ENCODE results near the gene CD109. TPM values are rescaled to one million over a fixed set of nuclear protein-coding genes. Genes with fewer than 3 reads are reported as not detected.
A peak's percentile ranks its signal among the peaks of the same experiment; 100 is the strongest.
"Not testable (repeated sequence)": the region's sequence is repeated elsewhere in the genome, so short reads cannot be mapped to it uniquely, and the experiment has no call there.

Gene CD109
- total RNA-seq, 4 donors from 2014 or later, result 1.9 to 7.4 (median 4.8) TPM

- no peaks in the 10 kb centered on the region for H3K36me3 ChIP-seq
- 55 to 72% methylated on average over 1 of the region's 1 CpG for WGBS, 2 donors (ENCODE audit: low coverage in 1 of 2)
- TF ChIP-seq POLR2AphosphoS5 (IDR thresholded peaks at IDR 0.05) (no peak), POLR2A (IDR thresholded peaks at IDR 0.05) (no peak), CTCF (IDR thresholded peaks at IDR 0.05) (no peak), EP300 (IDR thresholded peaks at IDR 0.05; ENCODE audit: low read depth) (no peak)
- H3K27ac ChIP-seq, result no peak overlapping the region
- H3K4me3 ChIP-seq, result no peak overlapping the region
- DNase-seq, result no peak
- intact Hi-C loops (cut with DNase I; ENCODE audit: low total_unique reads), result no loop called here
- no peaks in the 10 kb centered on the region for H3K27me3 ChIP-seq
- no peaks in the 10 kb centered on the region for H3K9me3 ChIP-seq
- H3K4me1 ChIP-seq, result peaks cover 0 to 4% (median 0%) of the 10 kb centered on the region in 4 donors
- in situ Hi-C loops (cut with MboI; ENCODE audit: low pct_ligation_motif_present in 1 of 4, low pct_unique_long_range_greater_than_20kb in 1 of 4, low sequenced_read_pairs in 3 of 4), result no loop called here
Observed at GRCh38 chr6:73801652-73802268, 105.8 kb downstream of the CD109 start.

GRCh38 chr6:73802366-73802765, 106.4 kb downstream of the CD109 start:
- WGBS, 2 donors (ENCODE audit: low coverage in 1 of 2), result 55 to 68% methylated on average over 1 to 2 of the region's 2 CpGs
- no peaks in the 10 kb centered on the region for H3K36me3 ChIP-seq
- H3K4me3 ChIP-seq, result no peak overlapping the region
- in situ Hi-C loops (cut with MboI; ENCODE audit: low pct_ligation_motif_present in 1 of 4, low pct_unique_long_range_greater_than_20kb in 1 of 4, low sequenced_read_pairs in 3 of 4), result no loop called here
- H3K27ac ChIP-seq, result no peak overlapping the region
- intact Hi-C loops (cut with DNase I; ENCODE audit: low total_unique reads), result no loop called here
- H3K27me3 ChIP-seq, result no peaks in the 10 kb centered on the region
- H3K4me1 ChIP-seq, result peaks cover 0 to 4% (median 0%) of the 10 kb centered on the region in 4 donors
- no peaks in the 10 kb centered on the region for H3K9me3 ChIP-seq
- TF ChIP-seq EP300 (IDR thresholded peaks at IDR 0.05; ENCODE audit: low read depth), result no peak
- TF ChIP-seq POLR2AphosphoS5 (IDR thresholded peaks at IDR 0.05), result no peak
- no peak for TF ChIP-seq CTCF (IDR thresholded peaks at IDR 0.05)
- no peak for TF ChIP-seq POLR2A (IDR thresholded peaks at IDR 0.05)
- no peak for DNase-seq

- no peak overlapping the region for H3K27ac ChIP-seq
- WGBS, 2 donors (ENCODE audit: low coverage in 1 of 2), result 51 to 75% methylated on average over 2 to 5 of the region's 5 CpGs
- H3K27me3 ChIP-seq, result no peaks in the 10 kb centered on the region
- no peak overlapping the region for H3K4me3 ChIP-seq
- peak; percentile 11 for DNase-seq
- no peaks in the 10 kb centered on the region for H3K4me1 ChIP-seq
- in situ Hi-C loops (cut with MboI; ENCODE audit: low pct_ligation_motif_present in 1 of 4, low pct_unique_long_range_greater_than_20kb in 1 of 4, low sequenced_read_pairs in 3 of 4) (no loop called here), intact Hi-C loops (cut with DNase I; ENCODE audit: low total_unique reads) (no loop called here)
- no peaks in the 10 kb centered on the region for H3K9me3 ChIP-seq
- H3K36me3 ChIP-seq, result no peaks in the 10 kb centered on the region
- TF ChIP-seq CTCF (IDR thresholded peaks at IDR 0.05) (peak in 3 of 5 experiments; percentile 15 to 33 (median 33)), EP300 (IDR thresholded peaks at IDR 0.05; ENCODE audit: low read depth) (no peak), POLR2A (IDR thresholded peaks at IDR 0.05) (no peak)
Observed at GRCh38 chr6:73803562-73804241, 107.7 kb downstream of the CD109 start.

- H3K4me3 ChIP-seq; intact Hi-C loops (cut with DNase I; ENCODE audit: low total_unique reads); in situ Hi-C loops (cut with MboI; ENCODE audit: low pct_ligation_motif_present in 1 of 4, low pct_unique_long_range_greater_than_20kb in 1 of 4, low sequenced_read_pairs in 3 of 4); H3K9me3 ChIP-seq; H3K27ac ChIP-seq; H3K27me3 ChIP-seq; DNase-seq; H3K36me3 ChIP-seq; H3K4me1 ChIP-seq: not testable (repeated sequence)
- WGBS, 2 donors (ENCODE audit: low coverage in 1 of 2), result 62 to 67% methylated on average over 3 to 7 of the region's 7 CpGs
Observed at GRCh38 chr6:73805221-73805620, 109.2 kb downstream of the CD109 start.

- H3K27ac ChIP-seq; DNase-seq; H3K9me3 ChIP-seq; H3K4me1 ChIP-seq; H3K27me3 ChIP-seq; H3K4me3 ChIP-seq; intact Hi-C loops (cut with DNase I; ENCODE audit: low total_unique reads); H3K36me3 ChIP-seq; in situ Hi-C loops (cut with MboI; ENCODE audit: low pct_ligation_motif_present in 1 of 4, low pct_unique_long_range_greater_than_20kb in 1 of 4, low sequenced_read_pairs in 3 of 4): not testable (repeated sequence)
- WGBS, 2 donors (ENCODE audit: low coverage in 1 of 2), result 74 to 83% methylated on average over 1 to 3 of the region's 4 CpGs
Observed at GRCh38 chr6:73805982-73806381, 110.0 kb downstream of the CD109 start.
